ENCODE measurements around the gene RBPJL.

GRCh38 chr20:45318948-45319347 lies 12.3 kb downstream of the RBPJL start:
- TF ChIP-seq PATZ1 (CRISPR knock-in tag; IDR thresholded peaks at IDR 0.05; ENCODE audit: borderline replicate concordance) (no peak), ZFP30 (CRISPR knock-in tag; IDR thresholded peaks at IDR 0.05) (no peak), ZNF565 (CRISPR knock-in tag; conservative IDR thresholded peaks at IDR 0.05; ENCODE audit: low read depth) (no peak), ZFP3 (CRISPR knock-in tag; IDR thresholded peaks at IDR 0.05) (no peak), SNAI2 (CRISPR knock-in tag; IDR thresholded peaks at IDR 0.05) (no peak), CREB5 (CRISPR knock-in tag; IDR thresholded peaks at IDR 0.05; ENCODE audit: low read depth) (no peak)

Data from SK-N-SH treated with all-trans-retinoic acid at 6 μM for 48 hours (cell line).